DND-41 (cell line): ENCODE data around the gene PAFAH1B1.

ENCODE experiments used
- ATAC-seq: fragments of 200-7000 bp; cut with Tn5 transposase; 3 replicates; pipeline ENCODE4 v1.9.1; 2021; ENCODE audit warnings: low read depth; ENCODE audit not compliant: insufficient read depth
- DNase-seq: peaks from one replicate; pipeline ENCODE4 v3.0.0-alpha.2; 2020
- H2AFZ ChIP-seq: 2 replicates; pipeline ENCODE4 v1.6.0; 2012; ENCODE audit warnings: low read depth, low read length
- H3K27ac ChIP-seq: 2 replicates; pipeline ENCODE4 v1.5.1; 2012; ENCODE audit warnings: low read length, inconsistent platforms
- H3K27me3 ChIP-seq: fragments of 200-600 bp; sonication (generic); 2 replicates; pipeline ENCODE4 v1.6.0; 2012; ENCODE audit warnings: low read length, mild to moderate bottlenecking, inconsistent platforms; ENCODE audit not compliant: insufficient read depth, poor library complexity
- H3K36me3 ChIP-seq: 2 replicates; pipeline ENCODE4 v1.5.1; 2012; ENCODE audit warnings: low read length, inconsistent platforms; ENCODE audit not compliant: insufficient read depth
- H3K4me1 ChIP-seq: 2 replicates; pipeline ENCODE4 v1.5.1; 2012; ENCODE audit warnings: mild to moderate bottlenecking, low read length; ENCODE audit not compliant: insufficient read depth
- H3K4me2 ChIP-seq: 2 replicates; pipeline ENCODE4 v1.6.0; 2012; ENCODE audit warnings: mild to moderate bottlenecking, moderate library complexity, low read length, inconsistent platforms; ENCODE audit not compliant: insufficient read depth
- H3K4me3 ChIP-seq, 2 experiments: fragments of 200-600 bp in 1 of 2; shearing (Covaris generic) in 1 of 2; 2 replicates each; pipeline ENCODE4 v1.5.1; 2012 to 2016; ENCODE audit warnings: inconsistent platforms in 2 of 2, low read length in 2 of 2, mild to moderate bottlenecking in 2 of 2, low read depth in 1 of 2, moderate library complexity in 1 of 2
- H3K79me2 ChIP-seq: 2 replicates; pipeline ENCODE4 v1.6.0; 2012; ENCODE audit warnings: low read length, inconsistent platforms; ENCODE audit not compliant: insufficient read depth
- H3K9ac ChIP-seq: 2 replicates; pipeline ENCODE4 v1.6.0; 2012; ENCODE audit warnings: low read depth, mild to moderate bottlenecking, inconsistent platforms, low read length, moderate library complexity
- H3K9me3 ChIP-seq: 2 replicates; pipeline ENCODE4 v1.5.1; 2012; ENCODE audit warnings: low read length, moderate library complexity, mild to moderate bottlenecking, inconsistent platforms; ENCODE audit not compliant: insufficient read depth, severe bottlenecking
- H4K20me1 ChIP-seq: 2 replicates; pipeline ENCODE4 v1.6.0; 2012; ENCODE audit warnings: low read length; ENCODE audit not compliant: insufficient read depth
- EZH2 ChIP-seq: IDR thresholded peaks from 3 replicates; pipeline ENCODE4 v1.6.1; 2012; ENCODE audit warnings: borderline replicate concordance, low read depth, mild to moderate bottlenecking, moderate library complexity, low read length, inconsistent platforms; ENCODE audit not compliant: severe bottlenecking
- TF ChIP-seq, protein P1 (sequence below): IDR thresholded peaks from 2 replicates; pipeline ENCODE4 v1.5.1; 2012; ENCODE audit warnings: borderline replicate concordance, low read length, moderate library complexity, mild to moderate bottlenecking; ENCODE audit not compliant: poor library complexity, severe bottlenecking; ENCODE audit errors: extremely low read depth

Gene PAFAH1B1

DNA sequence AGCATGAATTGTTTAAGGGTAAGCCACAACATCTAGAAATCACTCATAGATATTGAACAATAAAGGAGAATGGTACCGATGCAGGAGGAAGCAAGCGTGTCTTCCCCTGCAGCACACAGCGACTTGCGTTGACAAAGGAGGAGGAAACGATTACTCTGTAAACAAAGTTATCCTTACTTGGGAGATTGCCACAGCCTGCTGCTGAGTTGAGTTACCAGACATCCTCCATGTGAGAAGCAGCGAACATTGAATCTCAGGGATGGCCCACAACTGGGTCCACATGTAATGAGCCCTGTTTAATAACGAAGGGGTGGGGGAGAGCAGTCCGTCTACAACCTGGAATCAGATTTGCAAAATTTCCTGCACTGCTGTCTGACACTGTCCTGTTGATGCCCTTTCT, 90.5 kb downstream of the PAFAH1B1 start:
- Histone ChIP-seq H3K79me2 (no peaks in the 10 kb centered on the region), H3K36me3 (peaks cover 69% of the 10 kb centered on the region), H3K4me3 (no peak overlapping the region), H3K9me3 (no peaks in the 10 kb centered on the region), H2AFZ (no peak overlapping the region), H3K27me3 (no peaks in the 10 kb centered on the region), H3K4me1 (no peaks in the 10 kb centered on the region), H3K4me2 (no peak overlapping the region), H3K27ac (no peak overlapping the region), H3K9ac (no peak overlapping the region), H4K20me1 (peaks cover 20% of the 10 kb centered on the region)
- no peak for ATAC-seq
- DNase-seq = no peak
- no peak for TF ChIP-seq EZH2
- TF ChIP-seq, protein P1, sequence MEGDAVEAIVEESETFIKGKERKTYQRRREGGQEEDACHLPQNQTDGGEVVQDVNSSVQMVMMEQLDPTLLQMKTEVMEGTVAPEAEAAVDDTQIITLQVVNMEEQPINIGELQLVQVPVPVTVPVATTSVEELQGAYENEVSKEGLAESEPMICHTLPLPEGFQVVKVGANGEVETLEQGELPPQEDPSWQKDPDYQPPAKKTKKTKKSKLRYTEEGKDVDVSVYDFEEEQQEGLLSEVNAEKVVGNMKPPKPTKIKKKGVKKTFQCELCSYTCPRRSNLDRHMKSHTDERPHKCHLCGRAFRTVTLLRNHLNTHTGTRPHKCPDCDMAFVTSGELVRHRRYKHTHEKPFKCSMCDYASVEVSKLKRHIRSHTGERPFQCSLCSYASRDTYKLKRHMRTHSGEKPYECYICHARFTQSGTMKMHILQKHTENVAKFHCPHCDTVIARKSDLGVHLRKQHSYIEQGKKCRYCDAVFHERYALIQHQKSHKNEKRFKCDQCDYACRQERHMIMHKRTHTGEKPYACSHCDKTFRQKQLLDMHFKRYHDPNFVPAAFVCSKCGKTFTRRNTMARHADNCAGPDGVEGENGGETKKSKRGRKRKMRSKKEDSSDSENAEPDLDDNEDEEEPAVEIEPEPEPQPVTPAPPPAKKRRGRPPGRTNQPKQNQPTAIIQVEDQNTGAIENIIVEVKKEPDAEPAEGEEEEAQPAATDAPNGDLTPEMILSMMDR = no peak

DNA sequence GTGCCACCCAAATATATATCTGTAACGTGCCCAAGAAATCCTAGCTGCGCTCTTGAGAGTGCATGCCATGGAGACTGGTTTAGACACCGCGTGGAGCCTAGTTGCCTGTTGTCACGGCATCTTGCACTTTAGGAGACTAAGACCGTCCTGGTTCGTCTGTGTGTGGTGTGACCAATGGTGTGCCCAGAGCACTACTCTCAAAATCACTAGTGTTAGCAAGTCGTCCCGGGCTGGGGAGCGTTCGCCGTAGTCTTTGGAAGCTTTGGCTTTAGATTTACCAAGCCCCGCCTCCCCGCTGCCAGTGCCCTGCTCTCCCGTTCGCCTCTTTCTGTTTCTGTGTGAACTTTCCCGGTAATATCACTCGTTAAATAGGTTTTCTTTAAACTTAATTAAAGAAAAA, 91.1 kb downstream of the PAFAH1B1 start:
- Histone ChIP-seq H3K9ac (no peak overlapping the region), H3K79me2 (no peaks in the 10 kb centered on the region), H3K4me2 (no peak overlapping the region), H3K9me3 (no peaks in the 10 kb centered on the region), H3K27me3 (no peaks in the 10 kb centered on the region), H3K36me3 (peaks cover 69% of the 10 kb centered on the region), H3K27ac (no peak overlapping the region), H4K20me1 (peaks cover 15% of the 10 kb centered on the region), H3K4me3 (no peak overlapping the region), H2AFZ (no peak overlapping the region), H3K4me1 (no peaks in the 10 kb centered on the region)
- ATAC-seq (no peak), DNase-seq (no peak)
- no peak for TF ChIP-seq EZH2
- TF ChIP-seq, protein P1 = no peak

DNA sequence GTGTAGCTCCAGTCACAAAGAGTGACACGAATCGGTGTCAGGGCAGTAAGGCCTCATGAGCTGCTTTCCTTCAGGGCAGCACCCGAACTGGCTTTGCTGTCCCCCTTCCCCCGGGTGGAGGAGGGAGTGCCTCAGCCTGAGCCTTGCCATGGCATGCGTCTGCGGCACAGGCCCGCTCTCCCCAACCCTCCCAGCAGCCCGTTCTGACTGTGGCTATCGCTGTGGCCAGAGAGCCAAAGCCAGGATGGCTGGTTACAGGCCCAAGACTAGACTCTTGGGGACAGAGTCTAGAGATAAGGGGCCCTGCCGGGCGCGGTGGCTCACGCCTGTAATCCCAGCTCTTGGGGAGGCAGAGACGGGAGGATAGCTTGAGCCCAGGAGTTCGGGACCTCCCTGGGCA, 92.2 kb downstream of the PAFAH1B1 start:
- Histone ChIP-seq H4K20me1 (peaks cover 15% of the 10 kb centered on the region), H3K36me3 (peaks cover 61% of the 10 kb centered on the region), H3K9me3 (no peaks in the 10 kb centered on the region), H3K9ac (no peak overlapping the region), H3K4me1 (no peaks in the 10 kb centered on the region), H3K4me3 (no peak overlapping the region), H3K4me2 (no peak overlapping the region), H3K27ac (no peak overlapping the region), H2AFZ (no peak overlapping the region), H3K27me3 (no peaks in the 10 kb centered on the region), H3K79me2 (no peaks in the 10 kb centered on the region)
- DNase-seq (no peak), ATAC-seq (no peak)
- TF ChIP-seq EZH2 = no peak
- TF ChIP-seq, protein P1 = no peak

DNA sequence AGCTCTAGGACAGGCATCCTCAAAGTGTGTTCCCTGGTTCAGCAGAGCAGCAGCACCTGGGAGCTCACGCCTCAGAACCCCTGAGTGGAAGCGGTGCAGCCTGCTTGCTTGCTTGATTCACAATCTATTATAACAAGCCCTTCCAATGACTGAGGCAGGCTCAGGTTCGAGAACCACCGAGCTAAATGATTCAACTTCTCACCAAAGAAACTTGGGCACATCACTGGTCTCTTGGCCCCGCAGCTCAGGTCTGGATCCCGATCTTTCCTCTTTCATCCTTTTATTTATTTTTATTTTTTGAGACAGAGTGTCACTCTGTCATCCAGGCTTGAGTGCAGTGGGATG, 93.6 kb downstream of the PAFAH1B1 start:
- Histone ChIP-seq H3K4me2 (no peak overlapping the region), H3K27ac (no peak overlapping the region), H3K36me3 (peaks cover 61% of the 10 kb centered on the region), H3K9me3 (no peaks in the 10 kb centered on the region), H3K9ac (no peak overlapping the region), H3K79me2 (no peaks in the 10 kb centered on the region), H4K20me1 (peaks cover 16% of the 10 kb centered on the region), H3K4me1 (no peaks in the 10 kb centered on the region), H3K27me3 (no peaks in the 10 kb centered on the region), H3K4me3 (no peak overlapping the region), H2AFZ (no peak overlapping the region)
- DNase-seq (no peak), ATAC-seq (no peak)
- TF ChIP-seq, protein P1 = no peak
- TF ChIP-seq EZH2 = no peak
